ENCODE measurements around the gene ADARB2.

The ADARB2 gene

DNA sequence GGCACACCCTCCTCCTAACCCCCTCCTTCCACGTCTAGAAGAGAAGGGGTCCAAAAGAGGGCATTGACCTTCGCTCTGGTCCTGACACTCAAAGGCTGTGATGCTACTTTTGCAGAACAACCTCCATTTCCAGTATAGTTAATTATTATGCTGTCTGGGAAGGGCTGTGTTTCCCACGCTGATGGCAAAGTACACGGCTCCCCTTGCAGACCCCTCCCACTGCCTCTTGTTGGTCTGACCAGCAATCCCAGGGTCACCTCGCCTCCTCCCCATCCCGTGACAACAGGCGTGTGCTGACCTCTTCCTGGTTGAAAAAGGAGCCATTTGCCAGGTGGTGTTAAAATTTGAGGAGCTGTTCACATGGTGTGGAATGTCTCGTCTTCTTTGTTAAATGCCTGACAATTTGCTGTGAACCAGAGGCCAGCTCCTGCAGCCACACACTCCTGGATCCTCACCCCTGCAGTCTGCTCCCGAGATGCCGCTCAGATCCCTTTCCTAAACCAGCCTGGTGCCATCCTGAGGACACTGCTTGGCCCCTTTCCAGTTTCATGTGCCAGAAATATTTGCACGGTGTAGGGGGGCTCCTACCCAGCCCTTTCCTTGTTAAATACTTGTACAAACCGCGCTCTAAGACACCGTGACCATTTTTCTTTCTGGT is 359.5 kb downstream of the ADARB2 start:
- H3K27me3 Mint-ChIP-seq: peaks cover 18% of the 10 kb centered on the region
- no peaks in the 10 kb centered on the region for H3K36me3 Mint-ChIP-seq (ENCODE audit: low read depth)
- H3K4me1 Mint-ChIP-seq (ENCODE audit: low read depth): no peaks in the 10 kb centered on the region
- no peak overlapping the region for H3K4me3 Mint-ChIP-seq
- H3K27ac Mint-ChIP-seq: no peak overlapping the region
- intact Hi-C loops (cut with micrococcal nuclease): no loop called here
- H3K9me3 Mint-ChIP-seq: peaks cover 9% of the 10 kb centered on the region

DNA sequence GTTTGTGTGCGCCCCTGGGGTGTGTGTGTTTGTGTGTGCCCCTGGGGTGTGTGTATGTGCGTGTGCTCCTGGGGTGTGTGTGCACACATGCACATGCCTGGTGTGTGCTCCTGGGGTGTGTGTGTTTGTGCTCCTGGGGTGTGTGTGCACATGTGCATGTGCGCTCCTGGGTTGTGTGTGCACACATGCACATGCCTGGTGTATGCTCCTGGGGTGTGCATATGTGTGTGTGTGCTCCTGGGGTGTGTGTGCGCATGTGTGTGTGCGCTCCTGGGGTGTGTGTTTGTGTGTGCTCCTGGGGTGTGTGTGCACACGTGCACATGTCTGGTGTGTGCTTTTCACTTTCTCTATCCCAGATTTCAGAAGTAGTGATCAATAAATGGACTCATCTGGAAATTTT is 360.1 kb downstream of the ADARB2 start:
- no peak overlapping the region for H3K27ac Mint-ChIP-seq
- intact Hi-C loops (cut with micrococcal nuclease): no loop called here
- no peaks in the 10 kb centered on the region for H3K4me1 Mint-ChIP-seq (ENCODE audit: low read depth)
- H3K4me3 Mint-ChIP-seq: no peak overlapping the region
- peaks cover 18% of the 10 kb centered on the region for H3K27me3 Mint-ChIP-seq
- peaks cover 9% of the 10 kb centered on the region for H3K9me3 Mint-ChIP-seq
- no peaks in the 10 kb centered on the region for H3K36me3 Mint-ChIP-seq (ENCODE audit: low read depth)

DNA sequence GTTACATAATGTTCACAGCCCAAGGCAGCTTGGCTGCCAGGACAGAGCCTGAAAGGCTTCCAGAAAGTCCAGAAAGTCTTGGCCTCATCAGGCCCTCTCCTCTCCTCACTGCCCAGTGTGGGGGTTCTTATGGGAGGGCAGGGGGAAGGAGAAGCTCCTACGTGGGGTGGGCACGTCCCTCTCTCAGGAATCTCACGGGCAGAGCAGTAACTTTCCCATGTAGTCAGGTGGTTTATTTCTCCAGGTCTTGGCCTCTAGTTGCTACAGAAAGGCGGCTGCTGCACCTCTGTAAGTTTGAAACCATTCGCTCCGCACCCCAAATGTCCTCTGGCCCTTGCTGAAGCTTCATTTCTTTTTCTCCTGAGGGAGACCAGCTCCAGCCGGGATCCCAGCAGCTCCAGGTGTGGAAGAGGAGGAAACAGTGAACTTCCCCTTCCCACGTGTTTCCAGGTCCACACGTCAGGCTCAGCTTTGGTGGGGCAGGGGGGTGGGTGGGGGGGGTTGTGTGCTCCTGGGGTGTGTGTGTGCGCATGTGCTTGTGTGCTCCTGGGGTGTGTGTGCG is 360.9 kb downstream of the ADARB2 start:
- intact Hi-C loops (cut with micrococcal nuclease): no loop called here
- no peak overlapping the region for H3K27ac Mint-ChIP-seq
- H3K9me3 Mint-ChIP-seq: peaks cover 9% of the 10 kb centered on the region
- H3K4me1 Mint-ChIP-seq (ENCODE audit: low read depth): no peaks in the 10 kb centered on the region
- no peak overlapping the region for H3K4me3 Mint-ChIP-seq
- H3K36me3 Mint-ChIP-seq (ENCODE audit: low read depth): no peaks in the 10 kb centered on the region
- H3K27me3 Mint-ChIP-seq: peaks cover 16% of the 10 kb centered on the region

DNA sequence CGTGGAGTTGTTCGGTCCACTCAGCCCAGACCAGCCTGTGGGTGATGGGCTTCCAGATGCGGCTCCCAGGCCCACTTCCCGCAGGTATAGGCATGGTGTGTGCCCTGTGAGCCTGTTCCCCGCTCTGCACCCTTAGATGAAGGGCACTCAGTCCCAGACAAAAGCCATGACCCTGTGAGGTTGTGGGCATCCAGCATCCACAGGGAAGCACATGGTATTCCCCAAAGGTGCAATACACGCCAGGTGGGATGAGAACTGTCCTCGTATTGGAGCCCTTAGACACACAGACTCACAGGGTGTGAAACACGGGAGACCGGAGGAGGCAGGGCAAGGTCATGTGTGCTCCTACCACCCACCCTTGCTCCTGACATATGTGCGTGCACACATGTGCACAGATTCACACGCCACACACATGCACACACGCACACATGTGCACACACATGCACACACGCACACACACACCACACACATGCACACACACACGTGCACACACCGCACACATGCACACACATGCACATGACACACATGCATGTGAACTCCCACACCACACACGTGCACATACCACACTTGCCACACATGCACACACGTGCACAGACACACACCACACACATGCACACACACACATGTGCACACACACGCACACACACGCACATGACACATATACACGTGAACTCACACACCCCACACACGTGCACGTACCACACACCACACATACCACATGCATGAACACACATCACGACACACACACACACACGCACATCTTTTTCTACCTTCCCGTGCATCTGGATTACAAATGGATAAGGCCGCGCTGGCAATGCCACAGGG is 361.8 kb downstream of the ADARB2 start:
- H3K9me3 Mint-ChIP-seq: peaks cover 9% of the 10 kb centered on the region
- intact Hi-C loops (cut with micrococcal nuclease): no loop called here
- no peak overlapping the region for H3K27ac Mint-ChIP-seq
- no peaks in the 10 kb centered on the region for H3K4me1 Mint-ChIP-seq (ENCODE audit: low read depth)
- H3K27me3 Mint-ChIP-seq: peaks cover 12% of the 10 kb centered on the region
- no peak overlapping the region for H3K4me3 Mint-ChIP-seq
- no peaks in the 10 kb centered on the region for H3K36me3 Mint-ChIP-seq (ENCODE audit: low read depth)

DNA sequence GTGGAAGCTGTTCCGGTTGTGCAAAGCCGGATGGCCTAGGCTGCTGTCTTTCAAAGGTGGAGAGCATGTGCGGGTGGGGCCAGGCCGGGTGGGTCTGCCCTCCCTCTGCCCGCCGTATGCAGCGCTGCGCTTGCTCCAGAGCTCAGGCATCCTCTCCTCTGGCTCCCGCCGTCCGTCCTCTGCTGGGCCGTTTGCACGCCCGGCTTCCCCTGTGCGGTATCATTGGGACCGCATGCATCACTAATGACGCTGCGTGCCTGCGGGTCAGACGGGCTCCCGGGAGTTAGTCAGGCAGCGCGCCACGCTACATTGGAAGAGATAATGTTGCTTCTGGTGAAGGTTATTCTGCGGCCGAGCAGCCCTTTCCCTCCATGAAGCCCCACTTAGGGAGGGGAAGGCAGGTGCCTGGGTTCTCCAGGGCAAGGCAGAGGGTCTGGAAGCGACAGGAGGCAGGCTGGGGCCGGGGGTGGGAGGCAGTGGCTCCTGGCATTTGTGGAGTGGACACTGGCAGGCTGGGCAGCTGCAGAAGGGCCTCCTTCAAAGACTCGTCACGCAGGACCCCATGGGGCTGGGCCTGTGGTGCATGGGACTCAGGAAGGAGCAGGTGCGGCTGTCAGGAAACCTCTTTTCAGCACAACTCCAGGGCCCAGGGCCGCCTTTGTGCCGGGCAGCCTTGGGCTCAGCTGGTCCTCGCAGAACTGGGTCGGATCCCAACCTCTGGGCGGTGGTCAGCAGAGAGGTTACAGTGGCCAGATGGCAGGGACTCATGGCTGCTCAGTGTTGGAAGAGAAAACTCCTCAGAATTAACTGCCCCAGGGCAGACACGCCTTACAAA is 362.6 kb downstream of the ADARB2 start:
- Mint-ChIP-seq H3K27ac (no peak overlapping the region), H3K27me3 (peaks cover 10% of the 10 kb centered on the region), H3K36me3 (ENCODE audit: low read depth) (no peaks in the 10 kb centered on the region), H3K4me1 (ENCODE audit: low read depth) (no peaks in the 10 kb centered on the region), H3K9me3 (peaks cover 9% of the 10 kb centered on the region), H3K4me3 (no peak overlapping the region)
- intact Hi-C loops (cut with micrococcal nuclease): no loop called here

DNA sequence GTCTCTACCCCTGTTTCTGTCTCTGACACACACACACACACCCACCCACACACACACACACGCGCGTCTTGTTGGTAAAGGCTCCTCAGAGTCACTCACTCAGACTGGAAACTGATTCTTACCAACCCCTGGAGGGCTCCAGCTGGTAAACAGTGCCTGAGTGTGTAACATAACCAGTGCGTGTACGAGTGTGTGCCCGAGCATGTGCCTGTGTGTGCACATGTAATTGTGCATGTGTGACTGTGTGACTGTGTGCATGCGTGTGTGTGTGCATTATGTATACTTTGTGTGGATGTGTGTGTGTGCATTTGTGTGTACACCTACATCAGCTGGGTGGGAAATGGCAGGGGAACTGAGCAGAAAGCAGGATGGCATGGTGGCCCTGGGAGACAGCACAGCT is 364.0 kb downstream of the ADARB2 start:
- H3K9me3 Mint-ChIP-seq: peaks cover 9% of the 10 kb centered on the region
- no peaks in the 10 kb centered on the region for H3K36me3 Mint-ChIP-seq (ENCODE audit: low read depth)
- no peaks in the 10 kb centered on the region for H3K4me1 Mint-ChIP-seq (ENCODE audit: low read depth)
- H3K27ac Mint-ChIP-seq: no peak overlapping the region
- no peak overlapping the region for H3K4me3 Mint-ChIP-seq
- intact Hi-C loops (cut with micrococcal nuclease): no loop called here
- peaks cover 6% of the 10 kb centered on the region for H3K27me3 Mint-ChIP-seq

DNA sequence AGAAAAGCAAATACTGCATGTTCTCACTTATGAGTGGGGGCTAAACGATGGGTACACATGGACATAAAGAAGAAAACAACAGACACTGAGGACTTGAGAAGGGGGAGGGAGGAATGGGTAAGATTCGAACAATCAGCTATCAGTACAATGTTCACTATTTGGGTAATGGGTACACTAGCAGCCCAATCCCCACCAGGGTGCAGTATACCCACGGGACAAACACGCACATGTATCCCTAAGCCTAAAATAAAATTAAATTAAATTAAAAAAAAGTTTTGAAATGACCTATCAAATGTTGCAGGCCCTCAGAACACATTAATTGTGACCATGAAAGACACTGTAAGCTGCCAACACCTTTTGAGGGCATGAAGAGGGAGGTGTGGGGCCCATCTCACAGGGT is 365.1 kb downstream of the ADARB2 start:
- Mint-ChIP-seq H3K36me3 (ENCODE audit: low read depth) (no peaks in the 10 kb centered on the region), H3K27me3 (peaks cover 3% of the 10 kb centered on the region), H3K9me3 (peaks cover 9% of the 10 kb centered on the region), H3K4me1 (ENCODE audit: low read depth) (no peaks in the 10 kb centered on the region), H3K27ac (no peak overlapping the region), H3K4me3 (no peak overlapping the region)
- intact Hi-C loops (cut with micrococcal nuclease): no loop called here

DNA sequence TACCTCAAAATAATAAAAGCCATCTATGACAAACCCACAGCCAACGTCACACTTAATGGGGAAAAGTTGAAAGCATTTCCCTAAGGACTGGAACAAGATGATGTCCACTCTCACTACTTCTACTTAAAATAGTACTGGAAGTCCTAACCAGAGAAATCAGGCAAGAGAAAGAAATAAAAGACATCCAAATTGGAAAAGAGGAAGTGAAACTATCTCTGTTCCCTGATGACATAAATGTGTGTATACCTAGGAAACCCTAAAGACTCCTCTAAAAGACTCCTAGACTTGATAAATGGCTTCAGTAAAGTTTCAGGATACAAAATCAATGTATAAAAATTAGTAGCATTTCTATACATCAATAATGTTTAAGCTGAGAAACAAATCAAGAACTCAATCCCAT is 367.0 kb downstream of the ADARB2 start:
- H3K4me3 Mint-ChIP-seq: no peak overlapping the region
- intact Hi-C loops (cut with micrococcal nuclease): no loop called here
- no peaks in the 10 kb centered on the region for H3K4me1 Mint-ChIP-seq (ENCODE audit: low read depth)
- peaks cover under 1% of the 10 kb centered on the region for H3K9me3 Mint-ChIP-seq
- H3K36me3 Mint-ChIP-seq (ENCODE audit: low read depth): no peaks in the 10 kb centered on the region
- H3K27me3 Mint-ChIP-seq: peaks cover 3% of the 10 kb centered on the region
- H3K27ac Mint-ChIP-seq: no peak overlapping the region

DNA sequence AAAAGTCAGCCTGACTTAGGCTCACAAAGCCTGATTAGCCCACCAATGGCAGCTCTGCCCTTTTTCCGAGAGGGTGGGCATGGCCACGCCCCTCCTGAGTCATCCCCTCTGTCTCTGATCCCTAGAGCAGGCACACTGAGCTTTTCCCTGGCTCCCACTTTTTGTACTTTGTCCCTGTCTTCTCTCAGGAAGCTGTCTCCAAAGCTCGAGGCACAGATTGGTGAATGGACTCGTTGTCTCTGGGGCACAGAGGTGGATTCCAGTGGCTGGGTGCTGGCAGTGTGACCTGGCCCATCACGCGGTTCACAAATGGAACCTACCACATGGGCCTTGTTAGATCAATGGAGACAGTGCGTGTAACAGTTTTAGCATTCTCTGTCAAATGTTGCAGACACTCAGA is 367.7 kb downstream of the ADARB2 start:
- intact Hi-C loops (cut with micrococcal nuclease): no loop called here
- Mint-ChIP-seq H3K4me3 (no peak overlapping the region), H3K36me3 (ENCODE audit: low read depth) (no peaks in the 10 kb centered on the region), H3K9me3 (no peaks in the 10 kb centered on the region), H3K4me1 (ENCODE audit: low read depth) (no peaks in the 10 kb centered on the region), H3K27me3 (peaks cover 5% of the 10 kb centered on the region), H3K27ac (no peak overlapping the region)

DNA sequence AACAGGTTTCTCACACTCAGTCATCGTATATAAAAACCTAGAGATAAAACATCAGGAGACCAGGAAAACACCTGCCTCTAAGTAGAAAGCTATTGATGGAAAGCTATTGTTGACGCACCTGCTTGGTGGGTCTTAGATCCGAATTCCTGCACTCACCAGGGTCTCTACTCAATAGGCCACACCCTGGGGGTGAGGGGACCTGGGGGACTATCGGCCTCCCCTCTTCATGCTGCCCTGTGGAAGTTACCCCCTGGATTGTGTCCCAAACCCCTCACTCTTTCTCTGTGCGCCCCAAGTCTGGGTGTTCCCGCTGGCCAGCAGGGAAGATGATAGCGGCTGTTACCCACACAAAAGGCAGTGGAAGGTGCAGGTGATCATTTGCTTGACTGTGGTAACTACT is 368.1 kb downstream of the ADARB2 start:
- H3K4me1 Mint-ChIP-seq (ENCODE audit: low read depth): no peaks in the 10 kb centered on the region
- H3K4me3 Mint-ChIP-seq: no peak overlapping the region
- no peaks in the 10 kb centered on the region for H3K9me3 Mint-ChIP-seq
- H3K27ac Mint-ChIP-seq: no peak overlapping the region
- intact Hi-C loops (cut with micrococcal nuclease): no loop called here
- no peaks in the 10 kb centered on the region for H3K36me3 Mint-ChIP-seq (ENCODE audit: low read depth)
- H3K27me3 Mint-ChIP-seq: peaks cover 7% of the 10 kb centered on the region

DNA sequence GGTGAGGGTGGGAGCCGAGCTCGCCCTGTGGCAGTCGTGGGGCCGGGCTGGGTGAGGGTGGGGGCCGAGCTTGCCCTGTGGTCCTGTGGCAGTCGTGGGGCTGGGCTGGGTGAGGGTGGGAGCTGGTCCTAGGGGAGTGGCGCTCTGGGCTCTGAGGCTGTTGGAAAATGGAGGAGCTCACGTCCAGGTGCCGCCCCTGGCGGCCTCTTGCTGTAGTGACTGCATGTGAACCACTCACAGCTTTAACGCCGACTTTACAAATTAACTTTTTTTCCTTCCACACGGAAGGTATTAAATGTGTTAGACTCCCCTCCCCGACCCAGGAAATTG is 368.5 kb downstream of the ADARB2 start:
- no peak overlapping the region for H3K4me3 Mint-ChIP-seq
- H3K4me1 Mint-ChIP-seq (ENCODE audit: low read depth): no peaks in the 10 kb centered on the region
- no peaks in the 10 kb centered on the region for H3K36me3 Mint-ChIP-seq (ENCODE audit: low read depth)
- H3K9me3 Mint-ChIP-seq: no peaks in the 10 kb centered on the region
- H3K27ac Mint-ChIP-seq: no peak overlapping the region
- intact Hi-C loops (cut with micrococcal nuclease): no loop called here
- peaks cover 10% of the 10 kb centered on the region for H3K27me3 Mint-ChIP-seq

DNA sequence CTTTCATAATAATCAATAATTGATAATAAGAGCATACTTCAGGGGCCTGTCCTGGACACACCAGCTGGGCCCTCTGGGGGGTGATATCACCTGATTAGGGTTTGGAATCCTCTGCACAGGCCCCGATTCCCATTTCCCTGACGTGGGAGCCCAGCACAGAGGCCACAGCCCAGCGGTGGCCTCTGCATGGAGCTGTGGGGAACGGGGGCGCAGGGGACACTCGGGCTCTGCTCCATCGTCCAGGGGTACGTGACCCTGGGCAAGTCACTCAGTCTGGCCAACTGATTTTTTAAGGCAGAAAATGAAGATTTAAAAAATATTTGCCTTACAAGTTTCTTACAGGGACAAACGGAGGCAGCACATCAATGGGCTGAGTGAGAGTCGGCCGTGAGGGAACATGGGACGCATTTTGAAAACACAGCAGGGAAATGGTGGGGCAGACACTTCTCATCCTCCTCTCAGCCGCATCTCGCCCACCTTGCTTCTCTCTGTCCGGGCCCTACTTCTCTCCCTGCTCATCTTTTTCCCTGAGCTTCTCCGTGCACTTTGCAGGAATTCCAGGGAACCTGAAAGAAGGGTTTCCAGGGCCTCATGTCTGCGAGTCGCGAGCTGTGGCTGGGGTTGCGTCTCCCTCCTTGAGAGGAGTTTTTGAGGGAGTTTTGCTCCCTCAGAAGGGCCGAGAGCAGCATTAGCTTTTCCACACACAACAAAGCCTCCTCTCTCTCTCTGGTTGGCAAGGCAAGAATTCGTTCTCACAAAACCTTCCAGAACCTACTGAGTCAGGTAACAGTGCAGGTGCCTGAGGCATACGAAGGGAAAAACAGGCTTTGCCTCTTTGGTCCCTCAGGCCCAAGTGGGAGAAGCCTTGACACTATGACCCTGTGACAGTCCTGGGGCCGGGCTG is 369.1 kb downstream of the ADARB2 start:
- H3K27me3 Mint-ChIP-seq: peaks cover 13% of the 10 kb centered on the region
- no peaks in the 10 kb centered on the region for H3K9me3 Mint-ChIP-seq
- no peak overlapping the region for H3K27ac Mint-ChIP-seq
- H3K36me3 Mint-ChIP-seq (ENCODE audit: low read depth): no peaks in the 10 kb centered on the region
- H3K4me3 Mint-ChIP-seq: no peak overlapping the region
- no peaks in the 10 kb centered on the region for H3K4me1 Mint-ChIP-seq (ENCODE audit: low read depth)
- intact Hi-C loops (cut with micrococcal nuclease): no loop called here

DNA sequence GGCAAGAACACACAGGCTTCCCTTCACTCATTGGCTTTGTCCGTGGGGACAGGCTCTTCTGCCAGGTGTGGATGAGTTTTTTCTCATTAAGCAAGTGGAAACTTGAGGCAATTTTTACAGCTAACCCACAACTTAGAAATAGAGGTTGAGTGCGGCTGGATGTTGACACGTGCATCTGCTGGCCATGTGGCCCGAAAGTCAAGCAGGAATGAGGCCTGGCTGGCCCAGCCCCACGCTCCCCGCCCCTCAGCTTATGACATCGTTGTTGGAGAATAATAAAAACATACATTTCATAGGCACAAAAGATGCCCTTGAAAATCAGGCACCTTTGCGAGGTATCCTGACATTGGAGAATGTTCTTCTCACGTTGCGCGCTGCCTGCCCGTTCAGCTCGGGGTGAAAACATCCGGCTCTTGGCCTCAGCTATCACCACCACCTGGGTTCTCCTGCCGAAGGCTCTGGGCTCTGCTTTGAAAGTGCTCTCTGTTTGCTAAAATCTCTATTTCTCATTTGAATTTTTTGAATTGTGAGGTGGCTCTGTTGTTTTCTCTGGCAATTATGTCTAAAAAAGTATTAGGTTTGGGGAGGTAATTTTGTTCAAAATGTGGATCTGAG is 370.4 kb downstream of the ADARB2 start:
- no peak overlapping the region for H3K4me3 Mint-ChIP-seq
- H3K4me1 Mint-ChIP-seq (ENCODE audit: low read depth): no peaks in the 10 kb centered on the region
- peaks cover 23% of the 10 kb centered on the region for H3K27me3 Mint-ChIP-seq
- no peaks in the 10 kb centered on the region for H3K36me3 Mint-ChIP-seq (ENCODE audit: low read depth)
- no peaks in the 10 kb centered on the region for H3K9me3 Mint-ChIP-seq
- H3K27ac Mint-ChIP-seq: no peak overlapping the region
- intact Hi-C loops (cut with micrococcal nuclease): no loop called here

Measured in dendritic cell treated with granulocyte-macrophage colony-stimulating factor and Interleukin-4, amounts not matched to agents 40 ng/mL and 50 ng/mL, for 4 days (primary cell).